HG03342 (cell line): ENCODE results near the gene TENM3.

Source experiments
- ATAC-seq: cut with Tn5 transposase; IDR thresholded peaks from one replicate; pipeline ENCODE4 v1.9.1; 2021; ENCODE audit warnings: mild to moderate bottlenecking, moderate library complexity; ENCODE audit not compliant: unreplicated experiment

The TENM3 gene

GRCh38 chr4:182496408-182496807, 253.2 kb downstream of the TENM3 start:
- ATAC-seq: no peak

- ATAC-seq: no peak
Observed at GRCh38 chr4:182502064-182502463, 258.9 kb downstream of the TENM3 start.

- ATAC-seq: no peak
Observed at GRCh38 chr4:182504463-182504862, 261.3 kb downstream of the TENM3 start.

- no peak for ATAC-seq
Observed at GRCh38 chr4:182507805-182508204, 264.6 kb downstream of the TENM3 start.

GRCh38 chr4:182510836-182511235, 267.6 kb downstream of the TENM3 start:
- no peak for ATAC-seq

- ATAC-seq: peak; percentile 74
Observed at GRCh38 chr4:182513587-182514291, 270.5 kb downstream of the TENM3 start.

- no peak for ATAC-seq
Observed at GRCh38 chr4:182518421-182518820, 275.2 kb downstream of the TENM3 start.

- no peak for ATAC-seq
Observed at GRCh38 chr4:182519528-182519927, 276.3 kb downstream of the TENM3 start.

GRCh38 chr4:182521011-182521410, 277.8 kb downstream of the TENM3 start:
- ATAC-seq: no peak

GRCh38 chr4:182528819-182529218, 285.6 kb downstream of the TENM3 start:
- ATAC-seq: no peak

GRCh38 chr4:182530451-182530850, 287.2 kb downstream of the TENM3 start:
- ATAC-seq: no peak

GRCh38 chr4:182531555-182532162, 288.5 kb downstream of the TENM3 start:
- ATAC-seq: no peak

GRCh38 chr4:182532441-182532840, 289.2 kb downstream of the TENM3 start:
- no peak for ATAC-seq

GRCh38 chr4:182533964-182534363, 290.8 kb downstream of the TENM3 start:
- ATAC-seq: no peak

GRCh38 chr4:182536221-182536811, 293.1 kb downstream of the TENM3 start:
- no peak for ATAC-seq

GRCh38 chr4:182537031-182537795, 294.0 kb downstream of the TENM3 start:
- no peak for ATAC-seq

GRCh38 chr4:182538031-182538430, 294.8 kb downstream of the TENM3 start:
- ATAC-seq: no peak

- no peak for ATAC-seq
Observed at GRCh38 chr4:182540496-182540895, 297.3 kb downstream of the TENM3 start.

GRCh38 chr4:182547435-182547834, 304.2 kb downstream of the TENM3 start:
- ATAC-seq: peak; percentile 100

- ATAC-seq: no peak
Observed at GRCh38 chr4:182548156-182548555, 305.0 kb downstream of the TENM3 start.

GRCh38 chr4:182549356-182549755, 306.2 kb downstream of the TENM3 start:
- ATAC-seq: no peak

- no peak for ATAC-seq
Observed at GRCh38 chr4:182552948-182553347, 309.7 kb downstream of the TENM3 start.
